Activated CD8-positive, alpha-beta memory T cell treated with anti-CD3 and anti-CD28 coated beads, Interleukin-2, amount 10 ng/mL, durations not matched to agents 7 days and 5 days (primary cell): ENCODE data around the gene ZGPAT. TPM values are rescaled to one million over a fixed set of nuclear protein-coding genes. Genes with fewer than 3 reads are reported as not detected.

ENCODE experiments used
- ATAC-seq: fragments of 150-1000 bp; cut with Tn5 transposase; one replicate; pipeline ENCODE4 v1.10.0; 2021; ENCODE audit warnings: moderate library complexity
- CTCF ChIA-PET: fragments of 350-600 bp; sonication (Branson Sonifier 250); formaldehyde crosslinking; loops from one replicate; lab custom pipeline; 2021; ENCODE audit warnings: antibody characterized with exemption; lab: Charles Lee
- DNase-seq: peaks from one replicate; pipeline ENCODE4 v3.0.0-alpha.2; 2020
- H3K27ac Mint-ChIP-seq: one replicate; pipeline ENCODE4 v1.8.0; 2021; ENCODE audit warnings: mild to moderate bottlenecking, mixed read lengths
- H3K27me3 Mint-ChIP-seq: one replicate; pipeline ENCODE4 v1.8.0; 2021; ENCODE audit warnings: mixed read lengths
- H3K36me3 Mint-ChIP-seq: one replicate; pipeline ENCODE4 v1.8.0; 2021; ENCODE audit warnings: mild to moderate bottlenecking, mixed read lengths
- H3K4me1 Mint-ChIP-seq: one replicate; pipeline ENCODE4 v1.8.0; 2021; ENCODE audit warnings: mixed read lengths
- H3K4me3 Mint-ChIP-seq: one replicate; pipeline ENCODE4 v1.8.0; 2021; ENCODE audit warnings: mild to moderate bottlenecking, moderate library complexity, mixed read lengths
- H3K9me3 Mint-ChIP-seq: one replicate; pipeline ENCODE4 v1.8.0; 2022; ENCODE audit warnings: low read depth, mixed read lengths
- total RNA-seq, 2 experiments: library from RNA; stranded (reverse); gene quantifications; one replicate each; pipeline ENCODE4 v1.2.3, GENCODE V29; 2021

Gene ZGPAT
- total RNA-seq, 2 experiments from 2014 or later, result 38.8 to 54.6 TPM

GRCh38 chr20:63747622-63748069 lies 39.8 kb downstream of the ZGPAT start:
- CTCF ChIA-PET, result no interaction called here

GRCh38 chr20:63748070-63748933 lies 40.5 kb downstream of the ZGPAT start:
- CTCF ChIA-PET, result no interaction called here
- DNase-seq, result no peak
- H3K36me3 Mint-ChIP-seq, result no peaks in the 10 kb centered on the region
- H3K27me3 Mint-ChIP-seq, result no peaks in the 10 kb centered on the region
- no peak overlapping the region for H3K4me3 Mint-ChIP-seq
- H3K9me3 Mint-ChIP-seq, result no peaks in the 10 kb centered on the region
- ATAC-seq, result no peak
- H3K27ac Mint-ChIP-seq, result no peak overlapping the region
- peaks cover 18% of the 10 kb centered on the region for H3K4me1 Mint-ChIP-seq

More at GRCh38 chr20:63747622-63748069, 39.8 kb downstream of the ZGPAT start:
- no peaks in the 10 kb centered on the region for H3K9me3 Mint-ChIP-seq
- no peak for DNase-seq
- H3K4me1 Mint-ChIP-seq, result peaks cover 18% of the 10 kb centered on the region
- no peaks in the 10 kb centered on the region for H3K36me3 Mint-ChIP-seq
- ATAC-seq, result no peak
- H3K27ac Mint-ChIP-seq, result no peak overlapping the region
- no peak overlapping the region for H3K4me3 Mint-ChIP-seq
- H3K27me3 Mint-ChIP-seq, result no peaks in the 10 kb centered on the region

GRCh38 chr20:63748934-63749270 lies 41.1 kb downstream of the ZGPAT start:
- Mint-ChIP-seq H3K9me3 (no peaks in the 10 kb centered on the region), H3K27ac (no peak overlapping the region), H3K4me1 (peaks cover 18% of the 10 kb centered on the region), H3K36me3 (no peaks in the 10 kb centered on the region), H3K4me3 (no peak overlapping the region), H3K27me3 (no peaks in the 10 kb centered on the region)
- no peak for ATAC-seq
- no peak for DNase-seq
- CTCF ChIA-PET, result interaction anchor here (3.0 kb wide), 1 partner anchor 7 kb away, joined by 18 read pairs; no protein-coding TSS in a partner anchor

- peaks cover 18% of the 10 kb centered on the region for H3K4me1 Mint-ChIP-seq
- H3K27ac Mint-ChIP-seq, result peak overlapping the region; percentile 40
- no peak overlapping the region for H3K4me3 Mint-ChIP-seq
- no peaks in the 10 kb centered on the region for H3K27me3 Mint-ChIP-seq
- DNase-seq, result no peak
- CTCF ChIA-PET, result interaction anchor here (0.8 to 3.0 kb wide), 11 partner anchors 8 to 212 kb away, joined by 3 to 18 read pairs (median 4); partner anchors contain the start of genes ARFRP1, LIME1, PTK6 and RTEL1
- H3K9me3 Mint-ChIP-seq, result no peaks in the 10 kb centered on the region
- no peaks in the 10 kb centered on the region for H3K36me3 Mint-ChIP-seq
- ATAC-seq, result no peak
Measured at GRCh38 chr20:63749597-63750508, 42.0 kb downstream of the ZGPAT start.

- CTCF ChIA-PET, result interaction anchor here (0.6 to 3.0 kb wide), 13 partner anchors 9 to 255 kb away, joined by 3 to 18 read pairs (median 4); partner anchors contain the start of genes ARFRP1, LIME1, PTK6 and RTEL1
- ATAC-seq (peak; percentile 83), DNase-seq (peak; percentile 81)
- H3K27me3 Mint-ChIP-seq, result no peaks in the 10 kb centered on the region
- no peaks in the 10 kb centered on the region for H3K36me3 Mint-ChIP-seq
- H3K27ac Mint-ChIP-seq, result peak overlapping the region; percentile 93
- H3K4me3 Mint-ChIP-seq, result peak overlapping the region; percentile 62
- H3K4me1 Mint-ChIP-seq, result peaks cover 18% of the 10 kb centered on the region
- H3K9me3 Mint-ChIP-seq, result no peaks in the 10 kb centered on the region
Measured at GRCh38 chr20:63750807-63751470, 43.1 kb downstream of the ZGPAT start.

- Mint-ChIP-seq H3K4me3 (peak overlapping the region; percentile 62), H3K4me1 (peaks cover 25% of the 10 kb centered on the region), H3K27ac (peak overlapping the region; percentile 93), H3K36me3 (no peaks in the 10 kb centered on the region), H3K9me3 (no peaks in the 10 kb centered on the region), H3K27me3 (no peaks in the 10 kb centered on the region)
- peak; percentile 68 for DNase-seq
- peak; percentile 46 for ATAC-seq
- CTCF ChIA-PET, result interaction anchor here (0.9 to 3.0 kb wide), 7 partner anchors 10 to 93 kb away, joined by 3 to 18 read pairs (median 6); partner anchors contain the start of genes ARFRP1, LIME1, RTEL1 and SLC2A4RG
Measured at GRCh38 chr20:63751471-63752271, 43.8 kb downstream of the ZGPAT start.

- Mint-ChIP-seq H3K4me1 (peaks cover 30% of the 10 kb centered on the region), H3K9me3 (no peaks in the 10 kb centered on the region), H3K4me3 (no peak overlapping the region), H3K36me3 (no peaks in the 10 kb centered on the region), H3K27ac (no peak overlapping the region), H3K27me3 (no peaks in the 10 kb centered on the region)
- ATAC-seq (no peak), DNase-seq (no peak)
- CTCF ChIA-PET, result interaction anchor here (0.5 to 1.0 kb wide), 3 partner anchors 33 to 94 kb away, joined by 3 to 5 read pairs (median 3); partner anchors contain the start of gene RTEL1
Measured at GRCh38 chr20:63752411-63753101, 44.7 kb downstream of the ZGPAT start.

GRCh38 chr20:63753381-63753780 lies 45.5 kb downstream of the ZGPAT start:
- H3K27me3 Mint-ChIP-seq, result peaks cover 3% of the 10 kb centered on the region
- H3K9me3 Mint-ChIP-seq, result no peaks in the 10 kb centered on the region
- no peak overlapping the region for H3K4me3 Mint-ChIP-seq
- H3K27ac Mint-ChIP-seq, result no peak overlapping the region
- CTCF ChIA-PET, result interaction anchor here (0.5 kb wide), 1 partner anchor 41 kb away, joined by 3 read pairs; no protein-coding TSS in a partner anchor
- DNase-seq, result no peak
- ATAC-seq, result no peak
- H3K4me1 Mint-ChIP-seq, result peaks cover 30% of the 10 kb centered on the region
- H3K36me3 Mint-ChIP-seq, result no peaks in the 10 kb centered on the region

- Mint-ChIP-seq H3K4me3 (no peak overlapping the region), H3K36me3 (no peaks in the 10 kb centered on the region), H3K9me3 (no peaks in the 10 kb centered on the region), H3K27ac (no peak overlapping the region), H3K27me3 (peaks cover 5% of the 10 kb centered on the region), H3K4me1 (peaks cover 30% of the 10 kb centered on the region)
- DNase-seq, result no peak
- CTCF ChIA-PET, result no interaction called here
- ATAC-seq, result no peak
Measured at GRCh38 chr20:63754008-63754407, 46.2 kb downstream of the ZGPAT start.

GRCh38 chr20:63755933-63756647 lies 48.3 kb downstream of the ZGPAT start:
- Mint-ChIP-seq H3K27me3 (peaks cover 6% of the 10 kb centered on the region), H3K36me3 (no peaks in the 10 kb centered on the region), H3K9me3 (no peaks in the 10 kb centered on the region), H3K4me1 (peaks cover 18% of the 10 kb centered on the region), H3K27ac (no peak overlapping the region), H3K4me3 (no peak overlapping the region)
- DNase-seq, result no peak
- no peak for ATAC-seq
- CTCF ChIA-PET, result interaction anchor here (0.6 to 1.6 kb wide), 3 partner anchors 23 to 30 kb away, joined by 4 read pairs; no protein-coding TSS in a partner anchor

- Mint-ChIP-seq H3K4me3 (no peak overlapping the region), H3K27ac (no peak overlapping the region), H3K27me3 (peaks cover 7% of the 10 kb centered on the region), H3K4me1 (peaks cover 15% of the 10 kb centered on the region), H3K9me3 (no peaks in the 10 kb centered on the region), H3K36me3 (no peaks in the 10 kb centered on the region)
- CTCF ChIA-PET, result interaction anchor here (0.6 to 1.6 kb wide), 2 partner anchors 23 to 29 kb away, joined by 4 read pairs; no protein-coding TSS in a partner anchor
- peak; percentile 58 for ATAC-seq
- peak; percentile 73 for DNase-seq
Measured at GRCh38 chr20:63756648-63756991, 48.8 kb downstream of the ZGPAT start.
